PFSK-1 (cell line): ENCODE results near the gene PIK3R1.

ENCODE experiments used
- FOXP2 ChIP-seq: optimal IDR thresholded peaks from 2 replicates; pipeline ENCODE3; 2011; ENCODE audit warnings: borderline replicate concordance, control low read depth, inconsistent platforms; ENCODE audit not compliant: insufficient read depth; ENCODE audit errors: extremely low read length, extremely low read depth
- POLR2AphosphoS5 ChIP-seq: IDR thresholded peaks from 2 replicates; pipeline ENCODE4 v1.6.1; 2012; ENCODE audit warnings: low read depth, mild to moderate bottlenecking, control low read depth, low read length, moderate library complexity
- REST ChIP-seq, 2 experiments: IDR thresholded peaks; 2 replicates each; pipeline versions ENCODE4 v1.6.1 to v1.8.0; 2011 to 2012; ENCODE audit warnings: low read depth in 2 of 2, low read length in 2 of 2, control low read depth in 1 of 2, inconsistent platforms in 1 of 2, mild to moderate bottlenecking in 1 of 2, moderate library complexity in 1 of 2; ENCODE audit not compliant: insufficient read depth in 1 of 2
- SIN3A ChIP-seq: IDR thresholded peaks from 2 replicates; pipeline ENCODE4 v1.6.1; 2012; ENCODE audit warnings: mild to moderate bottlenecking, low read length, moderate library complexity, borderline replicate concordance; ENCODE audit not compliant: insufficient read depth
- TAF1 ChIP-seq: IDR thresholded peaks from 2 replicates; pipeline ENCODE4 v1.6.1; 2012; ENCODE audit warnings: low read length, control low read depth, borderline replicate concordance; ENCODE audit not compliant: insufficient read depth

The PIK3R1 gene

GRCh38 chr5:68344447-68345111 lies 129.0 kb downstream of the PIK3R1 start:
- TF ChIP-seq POLR2AphosphoS5 (no peak), TAF1 (no peak)

GRCh38 chr5:68345171-68345570 lies 129.6 kb downstream of the PIK3R1 start:
- no peak for TF ChIP-seq TAF1
- no peak for TF ChIP-seq SIN3A

GRCh38 chr5:68345582-68345981 lies 130.0 kb downstream of the PIK3R1 start:
- TF ChIP-seq POLR2AphosphoS5: no peak
- TF ChIP-seq REST (IDR thresholded peaks at IDR 0.05; ENCODE audit: insufficient read depth in 1 of 2, low read depth in 2 of 2, low read length in 2 of 2): no peak
- no peak for TF ChIP-seq FOXP2
- TF ChIP-seq SIN3A: no peak
- no peak for TF ChIP-seq TAF1

- no peak for TF ChIP-seq POLR2AphosphoS5
- no peak for TF ChIP-seq SIN3A
- no peak for TF ChIP-seq REST (IDR thresholded peaks at IDR 0.05; ENCODE audit: insufficient read depth in 1 of 2, low read depth in 2 of 2, low read length in 2 of 2)
- TF ChIP-seq TAF1: no peak
These were observed 132.0 kb downstream of the PIK3R1 start for GRCh38 chr5:68347536-68347935.

- TF ChIP-seq FOXP2: no peak
- no peak for TF ChIP-seq TAF1
- TF ChIP-seq POLR2AphosphoS5: no peak
- TF ChIP-seq SIN3A: no peak
- TF ChIP-seq REST (IDR thresholded peaks at IDR 0.05; ENCODE audit: insufficient read depth in 1 of 2, low read depth in 2 of 2, low read length in 2 of 2): no peak
These were observed 133.1 kb downstream of the PIK3R1 start for GRCh38 chr5:68348447-68349222.

GRCh38 chr5:68350176-68350575 lies 134.6 kb downstream of the PIK3R1 start:
- no peak for TF ChIP-seq SIN3A
- TF ChIP-seq FOXP2: no peak
- TF ChIP-seq POLR2AphosphoS5: no peak
- no peak for TF ChIP-seq REST (IDR thresholded peaks at IDR 0.05; ENCODE audit: insufficient read depth in 1 of 2, low read depth in 2 of 2, low read length in 2 of 2)
- TF ChIP-seq TAF1: no peak
